ENCODE results near the gene DOK5. TPM values are rescaled to one million over a fixed set of nuclear protein-coding genes. Genes with fewer than 3 reads are reported as not detected.

The DOK5 gene
- polyA plus RNA-seq, 1 of the 3 experiments (the other 2 are of a cell fraction): 12.4 TPM

DNA sequence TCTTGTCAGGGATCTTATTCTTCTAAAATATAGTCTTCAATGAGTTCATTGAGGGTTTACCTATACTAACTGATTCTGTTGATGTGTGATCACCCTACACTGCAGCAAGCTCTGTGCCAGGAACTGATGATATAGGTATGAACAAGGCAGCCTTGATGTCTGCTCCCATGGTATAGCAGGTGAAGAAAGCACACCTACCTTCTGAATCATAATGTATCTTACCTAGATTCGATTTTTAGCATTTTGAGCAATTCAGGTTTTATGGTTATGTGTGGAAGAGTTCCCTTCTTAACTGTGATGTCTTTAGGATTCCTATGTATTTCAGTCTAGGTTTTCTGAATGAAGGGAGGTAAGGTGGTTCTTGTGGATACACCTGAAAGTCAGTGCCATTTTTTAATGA is 223.0 kb downstream of the DOK5 start (continued):
- no peak for TF ChIP-seq POLR2AphosphoS5 (IDR thresholded peaks at IDR 0.05; ENCODE audit: low read depth, low read length)
- no peak for TF ChIP-seq CHD2 (IDR thresholded peaks at IDR 0.05; ENCODE audit: low read length, partially characterized antibody)
- no peak for TF ChIP-seq TEAD4 (IDR thresholded peaks at IDR 0.05; ENCODE audit: borderline replicate concordance, insufficient read depth)
- no peak for TF ChIP-seq EP300 (IDR thresholded peaks at IDR 0.05; ENCODE audit: borderline replicate concordance in 1 of 2, low read depth in 1 of 2, low read length in 1 of 2)
